ENCODE measurements around the gene PI16.
"Not testable (repeated sequence)": the region's sequence is repeated elsewhere in the genome, so short reads cannot be mapped to it uniquely, and the experiment has no call there.

DNA sequence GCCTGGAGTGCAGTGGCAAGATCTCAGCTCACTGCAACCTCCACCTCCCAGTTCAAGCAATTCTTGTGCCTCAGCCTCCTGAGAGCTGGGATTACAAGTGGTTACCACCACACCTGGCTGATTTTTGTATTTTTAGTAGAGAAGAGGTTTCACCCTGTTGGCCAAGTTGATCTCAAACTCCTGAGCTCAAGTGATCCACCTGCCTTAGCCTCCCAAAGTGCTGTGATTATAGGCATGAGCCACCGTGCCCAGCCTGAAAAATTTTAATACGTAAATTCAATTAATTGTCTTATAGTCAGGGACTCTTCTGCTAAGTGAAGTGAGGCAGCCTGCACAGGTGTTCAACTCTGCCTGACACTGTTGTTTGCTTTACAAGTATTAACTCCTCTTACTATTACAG, 35.9 kb downstream of the PI16 start:
- not testable (repeated sequence) for TF ChIP-seq CTCF (conservative IDR thresholded peaks at IDR 0.05 in 1 of 2, IDR thresholded peaks at IDR 0.05 in 1 of 2; ENCODE audit: extremely low read depth in 1 of 2, insufficient read depth in 1 of 2, low read depth in 1 of 2, low read length in 2 of 2); EZH2 (IDR thresholded peaks at IDR 0.05; ENCODE audit: borderline replicate concordance, low read length)
